Measurements from ENCODE around the gene CSDE1. TPM values are rescaled to one million over a fixed set of nuclear protein-coding genes. Genes with fewer than 3 reads are reported as not detected.

CSDE1 gene
- total and polyA plus RNA-seq, 3 donors from 2014 or later, result 354 to 495 (median 488) TPM

- WGBS, 2 donors, result 57% methylated on average over 4 of the region's 4 CpGs
Observed at GRCh38 chr1:114700036-114700600, 57.7 kb downstream of the CSDE1 start.

DNA sequence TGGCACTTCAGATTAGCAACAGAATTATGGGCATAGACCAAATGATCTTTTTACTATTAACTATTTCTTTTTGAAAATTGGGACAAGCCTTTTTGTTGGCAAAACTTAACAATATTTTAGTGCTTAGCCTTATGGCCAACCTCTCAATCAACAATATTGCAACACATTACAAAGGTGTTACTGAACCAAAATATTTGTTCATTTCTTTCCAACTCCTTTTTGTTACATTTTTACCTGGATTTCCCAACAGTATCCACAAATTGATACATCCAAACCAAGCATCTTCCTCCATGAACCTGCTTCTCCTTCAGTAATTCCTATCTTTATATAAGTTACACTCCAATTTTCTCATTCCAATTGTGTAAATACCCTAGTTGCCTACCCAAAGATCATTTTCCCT is 61.0 kb downstream of the CSDE1 start:
- no peaks in the 10 kb centered on the region for H3K4me1 ChIP-seq
- no peak overlapping the region for H3K4me3 ChIP-seq
- no peak for DNase-seq
- H3K27me3 ChIP-seq, result no peaks in the 10 kb centered on the region
- intact Hi-C loops (cut with DNase I; ENCODE audit: low total_unique reads), result no loop called here
- no peak overlapping the region for H3K27ac ChIP-seq
- TF ChIP-seq, protein P1, sequence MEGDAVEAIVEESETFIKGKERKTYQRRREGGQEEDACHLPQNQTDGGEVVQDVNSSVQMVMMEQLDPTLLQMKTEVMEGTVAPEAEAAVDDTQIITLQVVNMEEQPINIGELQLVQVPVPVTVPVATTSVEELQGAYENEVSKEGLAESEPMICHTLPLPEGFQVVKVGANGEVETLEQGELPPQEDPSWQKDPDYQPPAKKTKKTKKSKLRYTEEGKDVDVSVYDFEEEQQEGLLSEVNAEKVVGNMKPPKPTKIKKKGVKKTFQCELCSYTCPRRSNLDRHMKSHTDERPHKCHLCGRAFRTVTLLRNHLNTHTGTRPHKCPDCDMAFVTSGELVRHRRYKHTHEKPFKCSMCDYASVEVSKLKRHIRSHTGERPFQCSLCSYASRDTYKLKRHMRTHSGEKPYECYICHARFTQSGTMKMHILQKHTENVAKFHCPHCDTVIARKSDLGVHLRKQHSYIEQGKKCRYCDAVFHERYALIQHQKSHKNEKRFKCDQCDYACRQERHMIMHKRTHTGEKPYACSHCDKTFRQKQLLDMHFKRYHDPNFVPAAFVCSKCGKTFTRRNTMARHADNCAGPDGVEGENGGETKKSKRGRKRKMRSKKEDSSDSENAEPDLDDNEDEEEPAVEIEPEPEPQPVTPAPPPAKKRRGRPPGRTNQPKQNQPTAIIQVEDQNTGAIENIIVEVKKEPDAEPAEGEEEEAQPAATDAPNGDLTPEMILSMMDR (IDR thresholded peaks at IDR 0.05), result no peak
- TF ChIP-seq POLR2A (IDR thresholded peaks at IDR 0.05), result no peak
- H3K9me3 ChIP-seq, result no peaks in the 10 kb centered on the region
- no peaks in the 10 kb centered on the region for H3K36me3 ChIP-seq (ENCODE audit: low read depth, missing control alignments)

More at GRCh38 chr1:114700036-114700600, 57.7 kb downstream of the CSDE1 start:
- intact Hi-C loops (cut with DNase I; ENCODE audit: low total_unique reads), result no loop called here
- no peak for DNase-seq
- H3K27ac ChIP-seq, result no peak overlapping the region
- H3K27me3 ChIP-seq, result no peaks in the 10 kb centered on the region
- H3K4me3 ChIP-seq, result no peak overlapping the region
- H3K36me3 ChIP-seq (ENCODE audit: low read depth, missing control alignments), result no peaks in the 10 kb centered on the region
- H3K4me1 ChIP-seq, result no peaks in the 10 kb centered on the region
- H3K9me3 ChIP-seq, result no peaks in the 10 kb centered on the region
- no peak for TF ChIP-seq POLR2A (IDR thresholded peaks at IDR 0.05)
- TF ChIP-seq, protein P1 (IDR thresholded peaks at IDR 0.05), result no peak

GRCh38 chr1:114695430-114696058 is 62.2 kb downstream of the CSDE1 start, which contains the start of gene AMPD1:
AMPD1 (minus strand) TSS chr1:114695546; CDS start chr1:114695471, 75 bp downstream.
- Histone ChIP-seq H3K27ac (no peak within 1 kb of the TSS), H3K9me3 (no peaks in the 10 kb centered on the region), H3K4me3 (no peak within 1 kb of the TSS), H3K27me3 (no peaks in the 10 kb centered on the region), H3K36me3 (ENCODE audit: low read depth, missing control alignments) (no peaks in the 10 kb centered on the region), H3K4me1 (no peaks in the 10 kb centered on the region)
- no peak for DNase-seq
- TF ChIP-seq, protein P1 (IDR thresholded peaks at IDR 0.05), result no peak
- no peak for TF ChIP-seq POLR2A (IDR thresholded peaks at IDR 0.05)
- WGBS, 2 donors, result 74 to 76% methylated on average over 6 of the region's 6 CpGs
- intact Hi-C loops (cut with DNase I; ENCODE audit: low total_unique reads), result no loop called here

GRCh38 chr1:114694540-114695310 is 63.1 kb downstream of the CSDE1 start:
- H3K9me3 ChIP-seq, result no peaks in the 10 kb centered on the region
- no peak overlapping the region for H3K4me3 ChIP-seq
- no peaks in the 10 kb centered on the region for H3K27me3 ChIP-seq
- TF ChIP-seq POLR2A (IDR thresholded peaks at IDR 0.05), result no peak
- TF ChIP-seq, protein P1 (IDR thresholded peaks at IDR 0.05), result no peak
- no peak for DNase-seq
- intact Hi-C loops (cut with DNase I; ENCODE audit: low total_unique reads), result no loop called here
- H3K4me1 ChIP-seq, result no peaks in the 10 kb centered on the region
- H3K36me3 ChIP-seq (ENCODE audit: low read depth, missing control alignments), result no peaks in the 10 kb centered on the region
- H3K27ac ChIP-seq, result no peak overlapping the region
- WGBS, 2 donors, result 86 to 89% methylated on average over 9 of the region's 9 CpGs
